K562 (cell line): ENCODE data around the gene CRIM1.

Experiments used
- CTCF ChIP-seq, 3 experiments: IDR thresholded peaks in 2 of 3; conservative IDR thresholded peaks in 1 of 3; 2 replicates each; pipeline ENCODE4 v1.5.1; 2011 to 2012; ENCODE audit warnings: low read length in 3 of 3, mild to moderate bottlenecking in 3 of 3, control low read depth in 2 of 3, improper control_type of control experiment in 1 of 3, inconsistent platforms in 1 of 3, low read depth in 1 of 3, mixed read lengths in 1 of 3, moderate library complexity in 1 of 3; ENCODE audit not compliant: insufficient read depth in 2 of 3
- ESRRA ChIP-seq: fragments of 450-650 bp; IDR thresholded peaks from 2 replicates; pipeline ENCODE4 v1.6.1; 2014; ENCODE audit warnings: low read depth, mild to moderate bottlenecking, moderate library complexity, borderline replicate concordance
- EZH2 ChIP-seq: IDR thresholded peaks from 2 replicates; pipeline ENCODE4 v1.6.1; 2012; ENCODE audit warnings: low read depth, mild to moderate bottlenecking, inconsistent platforms, low read length, borderline replicate concordance
- GATA2 ChIP-seq: sonication (generic); formaldehyde crosslinking; IDR thresholded peaks from 2 replicates; pipeline ENCODE4 v1.4.0; 2020; ENCODE audit warnings: mild to moderate bottlenecking, missing genetic modification reagents
- HIVEP1 ChIP-seq: fragments of 250-450 bp; sonication (Bioruptor Pico); IDR thresholded peaks from 2 replicates; pipeline ENCODE4 v1.4.0; 2020; ENCODE audit warnings: mild to moderate bottlenecking
- NCOR1 ChIP-seq: fragments of 450-650 bp; IDR thresholded peaks from 2 replicates; pipeline ENCODE4 v1.6.1; 2016; ENCODE audit warnings: mild to moderate bottlenecking, moderate library complexity
- RAD21 ChIP-seq, 2 experiments: fragments of 250-450 bp in 1 of 2; fragments of 450-650 bp in 1 of 2; sonication (Bioruptor Pico) in 1 of 2; formaldehyde crosslinking in 1 of 2; IDR thresholded peaks in 1 of 2; conservative IDR thresholded peaks in 1 of 2; 2 replicates each; pipeline versions ENCODE4 v1.4.0 to v1.8.0; 2020 to 2022; ENCODE audit warnings: mild to moderate bottlenecking in 2 of 2, moderate library complexity in 1 of 2
- RBM14 ChIP-seq: fragments of 200-400 bp; formaldehyde crosslinking; IDR thresholded peaks from 2 replicates; pipeline ENCODE4 v1.6.1; 2018; ENCODE audit warnings: low read depth, mild to moderate bottlenecking, low read length, moderate library complexity, borderline replicate concordance; ENCODE audit not compliant: insufficient read depth
- RBM39 ChIP-seq: fragments of 200-400 bp; formaldehyde crosslinking; optimal IDR thresholded peaks from 2 replicates; pipeline ENCODE3; 2018; ENCODE audit warnings: low read depth, low read length
- RERE ChIP-seq: sonication (generic); formaldehyde crosslinking; IDR thresholded peaks from 2 replicates; pipeline ENCODE4 v1.8.0; 2023; ENCODE audit warnings: missing genetic modification reagents, mild to moderate bottlenecking, borderline replicate concordance
- TBP ChIP-seq: optimal IDR thresholded peaks from 2 replicates; pipeline ENCODE3; 2011; ENCODE audit warnings: low read depth, low read length, improper control_type of control experiment
- U2AF1 ChIP-seq: fragments of 200-400 bp; formaldehyde crosslinking; optimal IDR thresholded peaks from 2 replicates; pipeline ENCODE3; 2017; ENCODE audit warnings: mild to moderate bottlenecking, low read depth, low read length, moderate library complexity
- ZNF274 ChIP-seq: IDR thresholded peaks from 2 replicates; pipeline ENCODE4 v1.6.1; 2011; ENCODE audit warnings: low read depth, mild to moderate bottlenecking, low read length, moderate library complexity, borderline replicate concordance

GRCh38 chr2:36562240-36562639 lies 206.7 kb downstream of the CRIM1 start:
- no peak for TF ChIP-seq HIVEP1 (CRISPR knock-in tag)
- no peak for TF ChIP-seq RAD21 (CRISPR knock-in tag; conservative IDR thresholded peaks at IDR 0.05 in 1 of 2, IDR thresholded peaks at IDR 0.05 in 1 of 2)
- TF ChIP-seq RBM39 = no peak
- TF ChIP-seq U2AF1 = no peak
- no peak for TF ChIP-seq TBP
- no peak for TF ChIP-seq CTCF (IDR thresholded peaks at IDR 0.05 in 2 of 3, conservative IDR thresholded peaks at IDR 0.05 in 1 of 3; ENCODE audit: insufficient read depth in 2 of 3, low read depth in 1 of 3, low read length in 3 of 3)
- no peak for TF ChIP-seq GATA2 (CRISPR knock-in tag)
- TF ChIP-seq ESRRA = no peak
- no peak for TF ChIP-seq EZH2
- TF ChIP-seq NCOR1 = no peak
- TF ChIP-seq RERE (CRISPR knock-in tag) = no peak
- no peak for TF ChIP-seq ZNF274
- no peak for TF ChIP-seq RBM14
